Activated effector memory CD4-positive, alpha-beta T cell treated with Interleukin-2 at 50 U/mL for 16 hours (primary cell): ENCODE data around the gene BRCC3.
"Not testable (repeated sequence)": the region's sequence is repeated elsewhere in the genome, so short reads cannot be mapped to it uniquely, and the experiment has no call there.

Experiments
- DNase-seq: peaks from one replicate; pipeline ENCODE4 v3.0.0-alpha.2; 2020

Gene BRCC3

GRCh38 chrX:155061760-155062159, 9.5 kb upstream of the BRCC3 start:
- no peak for DNase-seq

GRCh38 chrX:155065035-155065734, 6.1 kb upstream of the BRCC3 start:
- no peak for DNase-seq

DNA sequence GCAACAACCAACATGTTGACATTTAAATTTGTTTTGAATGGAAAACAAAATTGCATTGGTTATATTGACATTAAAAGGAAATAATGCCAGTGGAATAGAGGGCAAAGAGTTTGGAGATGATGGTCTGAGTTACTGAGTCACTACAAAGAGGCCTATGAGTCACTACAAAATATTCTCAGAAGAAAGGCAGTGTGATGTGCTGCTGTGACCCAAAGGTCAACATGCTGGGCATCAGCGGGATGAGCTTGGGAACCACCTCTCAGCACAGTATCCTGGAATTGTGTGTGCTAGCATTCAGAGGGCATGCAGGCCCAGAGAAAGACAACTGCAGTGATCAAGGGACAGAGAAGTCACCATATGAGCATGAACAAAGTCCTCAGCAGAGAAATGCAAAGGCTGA, 3.1 kb upstream of the BRCC3 start:
- DNase-seq, result no peak

GRCh38 chrX:155069414-155069813, 1.9 kb upstream of the BRCC3 start:
- no peak for DNase-seq

- no peak for DNase-seq
Measured at GRCh38 chrX:155070038-155070437, 1.3 kb upstream of the BRCC3 start.

GRCh38 chrX:155070663-155070974, 689 bp upstream of the BRCC3 start:
- DNase-seq, result no peak

- no peak for DNase-seq
Measured at GRCh38 chrX:155071694-155072280, 479 bp downstream of the BRCC3 start.

- no peak for DNase-seq
Measured at GRCh38 chrX:155086202-155086840, 15.0 kb downstream of the BRCC3 start.

DNA sequence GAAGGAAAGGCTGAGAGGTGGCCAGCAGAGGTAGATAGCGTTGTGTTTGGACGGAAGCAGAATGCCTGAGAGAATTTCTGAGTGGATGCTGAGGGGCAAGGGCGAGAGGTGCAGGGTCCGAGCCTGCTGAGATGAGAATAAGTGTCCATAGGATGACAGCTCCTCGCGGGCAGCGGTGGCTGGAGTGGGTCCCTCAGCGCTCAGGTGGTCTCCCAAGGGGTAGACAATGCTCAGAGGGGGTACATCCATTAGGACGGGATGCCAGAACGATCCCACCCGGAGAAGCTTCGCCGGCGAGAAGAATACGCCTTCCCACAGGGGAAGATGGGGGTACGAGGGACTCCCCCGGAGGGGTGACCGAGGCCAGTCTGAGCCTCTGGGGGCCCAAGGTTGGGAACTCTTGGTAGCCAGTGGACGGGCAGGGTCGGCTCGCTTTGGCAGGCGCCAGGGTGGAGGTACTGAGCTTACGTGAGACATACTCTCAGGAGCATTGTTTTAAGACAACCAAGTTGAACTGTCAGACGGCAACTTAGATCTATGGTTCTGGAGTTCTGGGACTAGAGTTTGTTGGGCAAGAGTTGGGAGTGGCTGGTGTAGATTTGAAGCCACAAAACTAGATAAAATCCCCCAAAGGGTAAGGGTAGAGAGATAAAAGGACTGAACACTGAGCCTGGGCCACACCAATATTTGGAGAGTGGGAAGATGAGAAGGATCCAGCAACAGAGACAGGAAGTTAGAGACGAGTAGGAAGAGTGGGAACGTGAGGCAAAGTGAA, 15.8 kb downstream of the BRCC3 start:
- DNase-seq, result no peak

- DNase-seq, result no peak
Measured at GRCh38 chrX:155094468-155095061, 23.3 kb downstream of the BRCC3 start.

DNA sequence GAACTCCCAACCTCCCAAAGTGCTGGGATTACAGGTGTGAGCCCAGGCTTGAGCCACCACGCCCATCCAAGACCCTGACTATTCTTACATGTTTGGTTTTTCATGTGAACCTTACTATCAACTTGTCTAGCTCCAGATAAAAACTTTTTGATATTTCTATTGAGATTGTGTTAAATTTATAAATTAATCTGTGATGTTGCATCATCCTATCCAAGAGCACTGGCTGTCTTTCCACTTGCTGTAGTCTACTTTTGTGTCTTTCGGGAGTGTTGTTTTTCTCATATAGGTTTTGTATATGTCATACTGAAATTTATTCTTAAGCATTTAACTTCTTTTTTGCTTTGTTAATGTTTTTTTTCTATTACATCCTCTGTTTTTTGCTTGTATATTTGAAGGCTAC, 34.6 kb downstream of the BRCC3 start:
- no peak for DNase-seq

DNA sequence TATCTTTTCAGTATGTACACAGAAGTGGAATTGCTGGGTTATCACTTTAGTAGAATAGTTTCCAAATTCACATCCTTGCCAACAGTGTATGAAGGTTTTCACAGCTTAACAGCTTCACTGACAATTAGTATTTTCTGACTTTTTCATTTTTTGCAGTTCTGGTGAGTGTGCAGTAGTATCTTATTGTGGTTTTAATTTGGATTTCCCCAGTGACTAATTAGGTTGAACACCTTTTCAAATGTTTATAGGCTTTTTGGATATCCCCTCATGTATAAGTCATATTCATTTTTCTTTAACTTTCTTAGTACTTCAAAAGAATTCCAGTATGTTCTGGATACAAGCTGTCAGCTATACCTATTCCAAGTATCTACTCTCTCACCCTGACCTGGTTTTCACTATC, 37.1 kb downstream of the BRCC3 start:
- no peak for DNase-seq

DNA sequence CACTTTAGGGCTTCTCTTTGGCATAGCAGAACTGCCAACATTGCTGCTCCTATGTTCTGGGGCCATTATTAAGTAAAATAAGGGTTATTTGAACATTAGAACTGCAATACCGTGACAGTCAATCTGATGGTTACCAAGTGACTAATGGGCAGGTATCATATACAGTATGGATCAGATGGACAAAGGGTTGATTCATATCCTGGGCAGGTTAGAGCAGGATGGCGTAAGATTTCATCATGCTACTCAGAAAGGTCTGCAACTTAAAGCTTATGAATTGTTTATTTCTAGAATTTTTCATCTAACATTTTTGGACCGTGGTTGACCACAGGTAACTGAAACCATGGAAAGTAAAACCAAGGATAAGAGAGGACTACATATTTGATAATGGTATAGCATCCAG, 40.9 kb downstream of the BRCC3 start:
- no peak for DNase-seq

GRCh38 chrX:155113097-155113496, 41.8 kb downstream of the BRCC3 start:
- DNase-seq, result no peak

GRCh38 chrX:155115174-155115819, 44.0 kb downstream of the BRCC3 start:
- no peak for DNase-seq

DNA sequence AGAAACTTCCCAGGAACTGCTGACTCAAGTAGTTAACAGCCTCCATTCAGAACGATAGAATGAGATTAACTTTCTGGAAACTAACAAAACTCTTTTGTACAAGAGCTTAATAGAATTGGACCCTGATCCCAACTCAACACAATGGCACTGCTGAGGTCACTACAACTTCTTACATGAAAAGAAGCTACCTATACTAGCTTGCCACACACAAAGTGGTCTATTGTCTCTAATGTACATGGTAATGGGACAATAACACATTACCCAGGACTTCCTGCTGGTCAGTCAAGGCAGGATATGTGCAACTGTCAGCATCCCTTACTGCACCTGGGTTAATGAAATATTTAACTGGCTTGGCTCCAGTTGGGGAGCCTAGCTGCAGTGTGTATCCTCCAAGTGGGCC, 56.2 kb downstream of the BRCC3 start:
- no peak for DNase-seq

GRCh38 chrX:155127940-155128339, 56.6 kb downstream of the BRCC3 start:
- DNase-seq, result no peak

GRCh38 chrX:155132110-155132509, 60.8 kb downstream of the BRCC3 start:
- DNase-seq, result no peak

DNA sequence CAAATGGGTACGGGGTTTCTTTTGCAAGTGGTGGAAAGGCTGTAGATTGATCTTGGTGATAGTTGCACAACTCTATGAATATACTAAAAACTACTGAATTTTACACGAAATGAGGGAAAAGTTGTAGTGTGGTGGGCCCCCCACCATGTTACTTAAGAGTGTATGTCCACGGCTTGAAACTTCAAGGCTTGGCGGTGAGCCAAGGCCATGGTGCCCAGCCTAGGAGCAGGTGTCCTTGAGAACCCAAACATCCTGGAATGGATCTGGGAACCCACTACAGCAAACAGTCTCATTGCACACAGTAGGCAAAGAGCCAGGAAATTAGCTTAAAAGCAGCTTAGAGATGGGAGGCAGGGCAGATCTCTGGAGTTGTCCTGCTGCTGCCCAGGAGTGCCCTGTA, 62.9 kb downstream of the BRCC3 start:
- DNase-seq, result no peak

DNA sequence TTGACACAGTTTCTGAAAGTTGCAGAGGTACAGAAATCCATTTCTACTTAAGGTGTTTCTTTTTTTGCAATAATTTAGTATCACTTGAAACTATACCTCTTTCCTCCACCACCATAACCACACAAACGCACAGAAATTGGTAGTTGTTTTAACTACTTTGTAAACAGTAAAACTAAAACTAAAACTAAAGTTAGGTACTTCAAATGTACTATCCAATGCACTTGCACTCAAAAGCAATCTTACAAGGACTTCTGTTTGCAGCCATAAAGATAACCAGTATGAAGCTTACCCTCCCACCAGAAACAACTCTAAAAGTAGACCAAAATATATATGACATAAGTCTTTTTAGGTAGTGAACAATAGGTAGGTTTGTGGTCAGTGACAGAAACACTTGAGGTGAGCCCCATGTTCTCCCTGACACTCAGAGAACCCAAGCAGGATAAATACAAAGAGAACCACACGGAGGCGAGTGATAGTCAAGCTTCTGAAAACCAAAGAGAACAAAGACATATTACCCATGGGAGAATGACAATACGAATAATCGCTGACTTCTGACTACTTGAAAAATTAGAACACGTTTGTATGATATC, 72.7 kb downstream of the BRCC3 start:
- no peak for DNase-seq

- no peak for DNase-seq
Measured at GRCh38 chrX:155144926-155145325, 73.6 kb downstream of the BRCC3 start.

- DNase-seq, result not testable (repeated sequence)
Measured at GRCh38 chrX:155147612-155148011, 76.3 kb downstream of the BRCC3 start.

- not testable (repeated sequence) for DNase-seq
Measured at GRCh38 chrX:155148166-155148565, 76.9 kb downstream of the BRCC3 start.
